Nephron progenitor cell (in vitro differentiated cells): Measurements from ENCODE around the gene KLK13.

ENCODE experiments used
- DNase-seq: peaks from one replicate; pipeline ENCODE4 v3.0.0; 2021
- H3K27ac Mint-ChIP-seq: 2 replicates; pipeline ENCODE4 v1.8.0; 2021; ENCODE audit warnings: mild to moderate bottlenecking, moderate library complexity, mixed read lengths
- H3K27me3 Mint-ChIP-seq: 2 replicates; pipeline ENCODE4 v1.8.0; 2021; ENCODE audit warnings: mild to moderate bottlenecking, low read depth, mixed read lengths; ENCODE audit not compliant: poor library complexity
- H3K36me3 Mint-ChIP-seq: 2 replicates; pipeline ENCODE4 v1.8.0; 2021; ENCODE audit warnings: low read depth, mixed read lengths
- H3K4me1 Mint-ChIP-seq: 2 replicates; pipeline ENCODE4 v1.8.0; 2021; ENCODE audit warnings: mixed read lengths
- H3K4me3 Mint-ChIP-seq: 2 replicates; pipeline ENCODE4 v1.8.0; 2021; ENCODE audit warnings: mild to moderate bottlenecking, moderate library complexity, mixed read lengths
- H3K9me3 Mint-ChIP-seq: 2 replicates; pipeline ENCODE4 v1.8.0; 2021; ENCODE audit warnings: mild to moderate bottlenecking, moderate library complexity, mixed read lengths
- TF ChIP-seq, protein P1 (sequence below): fragments of 200-600 bp; sonication (generic); IDR thresholded peaks from 2 replicates; pipeline ENCODE4 v1.5.0; 2021; ENCODE audit warnings: antibody characterized with exemption

The KLK13 gene

DNA sequence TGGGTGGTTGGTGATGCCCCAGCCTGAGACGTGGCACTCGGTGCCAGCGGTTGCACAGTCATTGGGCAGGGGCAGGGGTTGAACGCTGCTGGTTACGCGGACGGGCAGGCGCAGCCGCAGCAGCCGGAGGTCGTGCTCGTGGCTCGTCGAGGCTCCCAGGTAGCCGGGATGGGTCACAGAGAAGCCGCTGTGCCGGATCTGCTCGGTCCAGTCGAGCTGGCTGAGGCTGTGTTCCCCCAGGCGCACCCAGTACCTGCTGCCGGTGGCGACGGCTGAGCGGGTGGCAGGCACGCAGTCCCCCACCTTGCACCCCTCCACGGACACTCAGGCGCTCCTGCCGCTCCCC lies 33.0 kb downstream of the KLK13 start:
- H3K4me1 Mint-ChIP-seq = peaks cover 6% of the 10 kb centered on the region
- TF ChIP-seq, protein P1, sequence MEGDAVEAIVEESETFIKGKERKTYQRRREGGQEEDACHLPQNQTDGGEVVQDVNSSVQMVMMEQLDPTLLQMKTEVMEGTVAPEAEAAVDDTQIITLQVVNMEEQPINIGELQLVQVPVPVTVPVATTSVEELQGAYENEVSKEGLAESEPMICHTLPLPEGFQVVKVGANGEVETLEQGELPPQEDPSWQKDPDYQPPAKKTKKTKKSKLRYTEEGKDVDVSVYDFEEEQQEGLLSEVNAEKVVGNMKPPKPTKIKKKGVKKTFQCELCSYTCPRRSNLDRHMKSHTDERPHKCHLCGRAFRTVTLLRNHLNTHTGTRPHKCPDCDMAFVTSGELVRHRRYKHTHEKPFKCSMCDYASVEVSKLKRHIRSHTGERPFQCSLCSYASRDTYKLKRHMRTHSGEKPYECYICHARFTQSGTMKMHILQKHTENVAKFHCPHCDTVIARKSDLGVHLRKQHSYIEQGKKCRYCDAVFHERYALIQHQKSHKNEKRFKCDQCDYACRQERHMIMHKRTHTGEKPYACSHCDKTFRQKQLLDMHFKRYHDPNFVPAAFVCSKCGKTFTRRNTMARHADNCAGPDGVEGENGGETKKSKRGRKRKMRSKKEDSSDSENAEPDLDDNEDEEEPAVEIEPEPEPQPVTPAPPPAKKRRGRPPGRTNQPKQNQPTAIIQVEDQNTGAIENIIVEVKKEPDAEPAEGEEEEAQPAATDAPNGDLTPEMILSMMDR = no peak
- no peak overlapping the region for H3K27ac Mint-ChIP-seq
- no peaks in the 10 kb centered on the region for H3K36me3 Mint-ChIP-seq
- peaks cover 35% of the 10 kb centered on the region for H3K27me3 Mint-ChIP-seq
- H3K4me3 Mint-ChIP-seq = no peak overlapping the region
- no peaks in the 10 kb centered on the region for H3K9me3 Mint-ChIP-seq
- DNase-seq = no peak

DNA sequence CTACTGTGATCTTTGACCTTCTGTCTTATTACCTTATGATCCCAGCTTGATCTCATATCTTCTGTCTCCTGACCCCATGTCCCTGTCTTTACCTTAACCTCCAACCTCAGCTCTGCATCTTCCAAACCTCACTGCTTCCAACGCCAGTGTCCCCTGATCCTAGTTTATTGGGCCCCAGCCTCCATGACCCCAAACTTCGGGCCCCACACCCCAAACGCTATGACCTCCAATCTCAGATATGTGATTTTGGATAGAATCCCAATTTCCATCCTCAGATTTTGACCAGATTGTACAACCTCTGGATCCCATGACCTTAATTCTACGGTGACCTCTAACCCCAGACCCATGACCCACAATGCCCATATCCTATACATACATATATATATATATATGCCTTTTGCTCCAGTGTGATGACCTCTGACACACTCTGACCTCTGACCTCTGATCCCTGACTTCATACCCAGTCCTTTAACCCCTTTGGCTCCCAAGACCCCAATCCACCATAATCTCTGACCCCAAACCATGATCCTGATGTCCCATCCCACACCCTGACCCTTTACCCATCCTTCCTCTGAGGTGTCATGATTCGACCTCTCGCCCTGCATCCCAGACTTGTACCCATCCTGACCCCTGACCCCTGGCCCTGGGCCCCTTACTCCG lies 33.5 kb downstream of the KLK13 start:
- H3K9me3 Mint-ChIP-seq = no peaks in the 10 kb centered on the region
- no peak overlapping the region for H3K27ac Mint-ChIP-seq
- no peak overlapping the region for H3K4me3 Mint-ChIP-seq
- TF ChIP-seq, protein P1 = no peak
- peaks cover 37% of the 10 kb centered on the region for H3K27me3 Mint-ChIP-seq
- no peak for DNase-seq
- no peaks in the 10 kb centered on the region for H3K36me3 Mint-ChIP-seq
- H3K4me1 Mint-ChIP-seq = peaks cover 10% of the 10 kb centered on the region

DNA sequence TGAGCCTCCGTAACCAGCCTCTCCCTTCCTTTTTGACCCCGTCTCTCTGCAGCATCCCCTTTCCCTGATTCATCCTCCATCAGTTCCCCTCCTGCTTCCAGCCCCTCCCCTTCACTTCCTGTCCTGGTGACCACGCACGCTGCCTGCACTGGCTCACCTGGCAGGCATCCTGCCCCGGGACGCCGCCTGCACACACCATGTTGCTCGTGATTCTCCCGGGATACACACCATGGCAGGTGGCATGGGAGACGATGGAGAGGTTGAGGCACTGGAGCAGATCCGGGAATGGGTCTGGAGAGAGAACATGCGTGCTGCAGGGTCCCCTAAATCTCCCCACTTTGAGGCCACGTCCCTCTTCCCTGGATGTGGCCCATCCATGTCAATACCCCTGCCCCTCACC lies 34.3 kb downstream of the KLK13 start:
- Mint-ChIP-seq H3K4me3 (no peak overlapping the region), H3K9me3 (no peaks in the 10 kb centered on the region), H3K4me1 (peaks cover 12% of the 10 kb centered on the region), H3K27me3 (peaks cover 33% of the 10 kb centered on the region), H3K36me3 (no peaks in the 10 kb centered on the region), H3K27ac (no peak overlapping the region)
- TF ChIP-seq, protein P1 = no peak
- DNase-seq = no peak

DNA sequence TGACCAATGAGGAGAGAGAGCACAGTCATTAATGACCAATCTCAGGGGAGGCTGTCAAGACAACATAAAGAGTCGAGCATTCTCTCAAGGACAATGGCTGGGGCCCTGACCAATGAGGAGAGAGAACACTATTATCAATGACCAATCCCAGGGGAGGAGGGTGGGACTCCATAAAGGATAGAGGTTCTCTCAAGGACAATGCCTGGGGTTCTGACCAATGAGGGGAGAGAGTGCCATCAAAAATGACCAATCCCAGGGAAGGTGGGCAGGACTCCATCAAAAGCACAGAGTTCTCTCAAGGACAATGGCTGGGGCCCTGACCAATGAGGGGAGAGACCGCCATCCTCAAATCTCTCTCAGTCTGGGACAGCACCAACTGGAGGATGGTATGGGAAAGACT lies 35.2 kb downstream of the KLK13 start:
- no peaks in the 10 kb centered on the region for H3K36me3 Mint-ChIP-seq
- TF ChIP-seq, protein P1 = no peak
- H3K4me3 Mint-ChIP-seq = no peak overlapping the region
- H3K27me3 Mint-ChIP-seq = peaks cover 36% of the 10 kb centered on the region
- H3K9me3 Mint-ChIP-seq = no peaks in the 10 kb centered on the region
- no peak for DNase-seq
- peaks cover 19% of the 10 kb centered on the region for H3K4me1 Mint-ChIP-seq
- no peak overlapping the region for H3K27ac Mint-ChIP-seq

DNA sequence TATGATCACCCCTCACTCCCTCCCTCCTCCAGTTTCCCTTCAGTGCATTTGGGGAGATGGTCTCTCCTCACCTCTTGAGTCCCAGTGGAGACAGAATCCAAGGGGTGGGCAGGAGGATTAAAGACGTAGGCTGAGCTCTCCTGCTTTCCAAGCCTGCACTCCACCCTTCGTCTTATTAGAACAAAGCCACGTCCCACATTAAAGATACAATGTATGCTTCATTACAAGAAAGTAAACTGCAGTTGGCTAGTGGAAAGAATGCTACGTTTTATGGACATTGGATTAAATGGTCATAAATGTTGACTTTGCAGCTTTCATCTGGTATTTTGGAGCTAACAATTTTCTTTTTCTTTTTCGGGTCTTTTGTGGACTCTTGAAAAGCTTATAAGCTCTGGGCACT lies 37.0 kb downstream of the KLK13 start:
- peaks cover 19% of the 10 kb centered on the region for H3K4me1 Mint-ChIP-seq
- DNase-seq = no peak
- H3K27me3 Mint-ChIP-seq = peaks cover 44% of the 10 kb centered on the region
- H3K4me3 Mint-ChIP-seq = no peak overlapping the region
- TF ChIP-seq, protein P1 = no peak
- no peak overlapping the region for H3K27ac Mint-ChIP-seq
- no peaks in the 10 kb centered on the region for H3K36me3 Mint-ChIP-seq
- H3K9me3 Mint-ChIP-seq = no peaks in the 10 kb centered on the region

DNA sequence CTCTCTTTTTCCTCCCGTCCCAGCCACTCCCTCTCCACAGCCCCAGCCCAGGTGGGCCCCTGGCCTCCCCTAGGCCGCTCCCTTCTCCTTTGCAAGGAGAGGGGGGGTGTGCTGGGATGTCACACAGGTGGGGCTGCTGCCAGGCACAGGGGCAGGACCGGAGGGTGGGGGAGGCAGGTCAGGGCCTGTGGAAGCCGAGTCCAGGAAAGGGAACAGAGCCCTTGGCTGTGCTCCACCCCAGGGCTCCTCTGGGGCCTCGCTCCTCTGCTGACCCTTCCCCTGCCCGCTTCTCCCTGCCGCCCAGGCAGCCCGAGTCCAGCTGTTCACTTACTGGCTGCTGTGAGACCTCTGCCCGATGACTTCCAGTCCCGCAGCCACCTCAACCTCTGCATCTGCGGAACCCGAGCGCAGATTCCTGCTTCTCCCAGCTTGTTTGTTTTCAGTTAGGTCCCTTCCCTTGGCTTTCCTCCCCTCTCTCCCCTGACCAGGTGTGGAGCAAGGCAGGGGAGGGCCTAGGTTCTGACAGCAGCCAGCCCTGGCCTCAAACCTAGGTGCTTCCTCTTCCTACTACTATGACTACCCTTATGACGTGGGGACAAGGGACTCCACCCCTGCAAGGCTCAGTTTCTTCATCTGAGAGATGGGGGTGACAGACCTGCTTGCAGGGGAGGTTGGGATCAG lies 37.6 kb downstream of the KLK13 start:
- Mint-ChIP-seq H3K27me3 (peaks cover 48% of the 10 kb centered on the region), H3K27ac (no peak overlapping the region), H3K36me3 (no peaks in the 10 kb centered on the region), H3K4me1 (peaks cover 19% of the 10 kb centered on the region), H3K9me3 (no peaks in the 10 kb centered on the region), H3K4me3 (no peak overlapping the region)
- DNase-seq = no peak
- TF ChIP-seq, protein P1 = no peak
